NCI-H345 (cell line): ENCODE measurements around the gene AUP1.

Source experiments
- DNase-seq: peaks from one replicate; lab custom pipeline; 2025; lab: John Stamatoyannopoulos, UW

AUP1 gene

GRCh38 chr2:74535440-74535965 lies 6.0 kb upstream of the AUP1 start:
- DNase-seq: no peak

GRCh38 chr2:74534411-74534810 lies 4.9 kb upstream of the AUP1 start:
- no peak for DNase-seq

- DNase-seq: no peak
Measured at GRCh38 chr2:74533464-74533863, 4.0 kb upstream of the AUP1 start.

GRCh38 chr2:74532222-74532621 lies 2.7 kb upstream of the AUP1 start:
- peak; percentile 26 for DNase-seq

GRCh38 chr2:74531666-74532065 lies 2.2 kb upstream of the AUP1 start:
- no peak for DNase-seq

- peak; percentile 14 for DNase-seq
Measured at GRCh38 chr2:74530239-74531187, 1.0 kb upstream of the AUP1 start.

- no peak for DNase-seq
Measured at GRCh38 chr2:74528600-74529356, 728 bp downstream of the AUP1 start.

- DNase-seq: no peak
Measured at GRCh38 chr2:74527741-74528140, 1.8 kb downstream of the AUP1 start.

- DNase-seq: no peak
Measured at GRCh38 chr2:74526649-74527230, 2.8 kb downstream of the AUP1 start.

GRCh38 chr2:74525717-74526648 lies 3.5 kb downstream of the AUP1 start, which contains the start of gene DQX1:
Gene DQX1 (minus strand): TSS chr2:74526231. CDS start chr2:74525729, 502 bp downstream.
- DNase-seq: peak; percentile 11

GRCh38 chr2:74524955-74525716 lies 4.4 kb downstream of the AUP1 start:
- no peak for DNase-seq

GRCh38 chr2:74524005-74524404 lies 5.5 kb downstream of the AUP1 start:
- no peak for DNase-seq

- DNase-seq: no peak
Measured at GRCh38 chr2:74522516-74522915, 7.0 kb downstream of the AUP1 start.

- no peak for DNase-seq
Measured at GRCh38 chr2:74516650-74517049, 12.9 kb downstream of the AUP1 start.

GRCh38 chr2:74515981-74516633 lies 13.4 kb downstream of the AUP1 start:
- DNase-seq: no peak

GRCh38 chr2:74515271-74515980 lies 14.1 kb downstream of the AUP1 start:
- DNase-seq: no peak

GRCh38 chr2:74514368-74515270 lies 14.9 kb downstream of the AUP1 start, which contains the start of gene TLX2:
Gene TLX2 (plus strand): TSS chr2:74514450. CDS start chr2:74514807, 357 bp downstream.
- peak; percentile 12 for DNase-seq
